DOHH2 (cell line): ENCODE results near the gene FHL3.

Experiments used
- H3F3A ChIP-seq: fragments of 200-600 bp; sonication (generic), shearing (Covaris generic); 2 replicates; pipeline ENCODE4 v1.6.0; 2016; ENCODE audit warnings: antibody characterized with exemption, mild to moderate bottlenecking; ENCODE audit not compliant: control insufficient read depth, insufficient read depth
- H3K27ac ChIP-seq: fragments of 200-600 bp; sonication (generic); 2 replicates; pipeline ENCODE4 v1.5.1; 2014; ENCODE audit warnings: low read depth, mild to moderate bottlenecking, low read length, moderate library complexity
- H3K27me3 ChIP-seq: fragments of 200-600 bp; sonication (generic); 2 replicates; pipeline ENCODE4 v1.6.1; 2014; ENCODE audit warnings: mild to moderate bottlenecking, low read length, mixed read lengths; ENCODE audit not compliant: control insufficient read depth
- H3K36me3 ChIP-seq: fragments of 200-600 bp; sonication (generic); 2 replicates; pipeline ENCODE4 v1.6.1; 2014; ENCODE audit warnings: mild to moderate bottlenecking, low read length, moderate library complexity, mixed read lengths; ENCODE audit not compliant: control insufficient read depth
- H3K4me1 ChIP-seq: fragments of 200-600 bp; sonication (generic); 2 replicates; pipeline ENCODE4 v1.6.1; 2014; ENCODE audit warnings: mild to moderate bottlenecking, low read length, mixed read lengths; ENCODE audit not compliant: control insufficient read depth
- H3K4me2 ChIP-seq: fragments of 200-600 bp; sonication (generic); 2 replicates; pipeline ENCODE4 v1.6.0; 2014; ENCODE audit warnings: mild to moderate bottlenecking, low read length, moderate library complexity
- H3K4me3 ChIP-seq: fragments of 200-600 bp; sonication (generic); 2 replicates; pipeline ENCODE4 v1.5.1; 2014; ENCODE audit warnings: mild to moderate bottlenecking, low read length, mixed read lengths
- H3K79me2 ChIP-seq: fragments of 200-600 bp; sonication (generic); 2 replicates; pipeline ENCODE4 v1.6.1; 2014; ENCODE audit warnings: mild to moderate bottlenecking, low read length, mixed read lengths; ENCODE audit not compliant: control insufficient read depth
- H3K9me2 ChIP-seq: fragments of 200-600 bp; sonication (generic); replicated peaks from 2 replicates; pipeline ENCODE4 v1.6.1; 2014; ENCODE audit warnings: mild to moderate bottlenecking, low read length, mixed read lengths; ENCODE audit not compliant: control insufficient read depth
- H3K9me3 ChIP-seq: fragments of 200-600 bp; sonication (generic); 2 replicates; pipeline ENCODE4 v1.6.1; 2014; ENCODE audit warnings: antibody characterized with exemption, low read length, mixed read lengths; ENCODE audit not compliant: control insufficient read depth, insufficient read depth
- H4K20me1 ChIP-seq: fragments of 200-600 bp; sonication (generic); 2 replicates; pipeline ENCODE4 v1.6.0; 2014; ENCODE audit warnings: low read depth, mild to moderate bottlenecking, antibody characterized with exemption, low read length, moderate library complexity; ENCODE audit not compliant: control insufficient read depth, insufficient read depth
- CTCF ChIP-seq: fragments of 200-600 bp; sonication (generic); IDR thresholded peaks from one replicate; pipeline ENCODE4 v1.5.1; 2014; ENCODE audit warnings: antibody characterized with exemption, mild to moderate bottlenecking, low read depth, low read length; ENCODE audit not compliant: poor library complexity, severe bottlenecking
- EZH2phosphoT487 ChIP-seq: fragments of 200-600 bp; sonication (generic); IDR thresholded peaks from 2 replicates; pipeline ENCODE4 v1.6.1; 2017; ENCODE audit warnings: borderline replicate concordance, mild to moderate bottlenecking, antibody characterized with exemption, low read length, moderate library complexity, mixed read lengths

Gene FHL3

DNA sequence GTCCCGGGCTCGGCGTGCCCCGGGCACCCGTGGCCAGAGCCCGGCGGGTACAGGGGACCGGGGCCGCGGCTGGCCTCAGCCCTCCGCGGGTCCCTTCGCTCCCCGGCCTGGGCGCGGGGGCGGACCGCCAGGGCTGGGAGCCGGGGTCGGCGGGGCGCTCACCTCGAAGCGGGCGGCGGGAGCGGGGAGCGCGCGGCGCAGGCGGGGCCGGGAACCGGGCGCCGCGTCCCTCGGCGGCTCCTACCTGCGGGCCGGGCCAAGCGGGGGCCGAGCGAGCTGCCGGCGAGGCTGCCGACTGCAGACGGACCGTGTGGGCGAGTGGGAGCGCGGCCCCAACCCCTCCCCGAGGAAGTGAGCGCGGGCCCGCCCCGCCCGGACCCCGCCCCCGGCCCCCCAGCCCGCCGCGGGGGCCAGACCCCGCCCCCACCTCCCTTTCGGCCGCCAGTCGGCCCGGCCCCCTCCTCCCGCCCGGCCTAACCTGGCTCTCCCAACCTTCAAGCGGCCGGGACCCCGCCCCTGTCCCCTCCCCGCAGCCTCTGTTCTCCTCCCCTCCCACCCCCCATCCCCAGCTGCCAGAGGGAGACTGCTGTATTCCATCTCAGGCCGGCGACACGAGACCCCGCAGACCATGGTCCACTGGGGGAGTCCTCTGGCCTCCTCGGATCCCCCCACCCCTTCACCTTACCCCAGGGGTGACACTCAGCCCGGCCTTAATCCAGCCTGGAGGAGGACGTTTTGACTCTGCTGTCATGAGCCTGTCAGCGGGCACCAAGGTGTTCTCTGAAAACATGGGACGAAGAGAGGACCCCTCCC is at the start of gene FHL3:
Gene FHL3, minus strand, starts transcription at position 320 of the 813 bp plus-strand sequence. CDS start 6,102 bp downstream, outside the sequence.
- TF ChIP-seq EZH2phosphoT487: no peak
- TF ChIP-seq CTCF: no peak
- Histone ChIP-seq H3K79me2 (no peaks in the 10 kb centered on the region), H3K4me2 (peak within 1 kb of the TSS; percentile 66), H4K20me1 (no peaks in the 10 kb centered on the region), H3K9me3 (no peaks in the 10 kb centered on the region), H3K36me3 (no peaks in the 10 kb centered on the region), H3K27me3 (peaks cover 22% of the 10 kb centered on the region), H3K4me3 (peak within 1 kb of the TSS; percentile 63), H3K27ac (no peak within 1 kb of the TSS), H3K4me1 (peaks cover 21% of the 10 kb centered on the region), H3F3A (no peaks in the 10 kb centered on the region), H3K9me2 (no peaks in the 10 kb centered on the region)

DNA sequence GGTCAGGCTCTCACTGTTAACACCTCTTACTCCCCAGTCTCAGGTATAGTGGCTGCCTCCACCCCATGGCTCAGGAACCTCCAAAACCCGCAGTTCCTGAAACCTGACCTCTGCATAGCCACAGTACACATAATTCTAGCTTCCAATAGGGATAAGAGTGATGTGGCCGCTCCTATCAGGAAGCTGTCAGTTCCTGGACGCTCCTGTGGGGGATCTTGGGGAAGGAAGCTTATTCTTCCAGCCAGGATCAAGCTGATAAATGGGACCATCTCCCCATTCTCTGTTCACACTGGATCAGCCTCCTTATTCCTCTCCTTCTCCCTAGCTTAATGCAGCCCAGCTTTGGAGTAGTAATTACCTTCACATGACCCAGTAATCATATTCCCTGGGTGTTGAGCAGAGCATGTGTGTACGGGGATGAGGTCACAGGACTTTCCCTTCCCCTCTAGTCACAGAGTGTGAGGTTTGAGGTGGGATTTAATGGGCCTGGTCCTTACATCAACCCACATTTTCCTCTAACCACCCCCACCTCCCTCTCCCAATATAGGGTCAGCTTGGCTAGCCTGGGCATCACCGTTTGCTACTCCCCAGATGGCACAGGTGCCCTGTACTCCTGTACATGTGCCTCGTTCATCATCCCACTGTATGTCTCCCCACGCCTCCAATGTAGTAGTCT is 48.2 kb upstream of the FHL3 start:
- Histone ChIP-seq H3F3A (no peaks in the 10 kb centered on the region), H3K36me3 (no peaks in the 10 kb centered on the region), H4K20me1 (no peaks in the 10 kb centered on the region), H3K4me1 (peaks cover 36% of the 10 kb centered on the region), H3K9me3 (no peaks in the 10 kb centered on the region), H3K4me3 (peak overlapping the region; percentile 31), H3K27me3 (no peaks in the 10 kb centered on the region), H3K9me2 (no peaks in the 10 kb centered on the region), H3K4me2 (peak overlapping the region; percentile 49), H3K79me2 (no peaks in the 10 kb centered on the region), H3K27ac (no peak overlapping the region)
- no peak for TF ChIP-seq CTCF
- TF ChIP-seq EZH2phosphoT487: no peak

DNA sequence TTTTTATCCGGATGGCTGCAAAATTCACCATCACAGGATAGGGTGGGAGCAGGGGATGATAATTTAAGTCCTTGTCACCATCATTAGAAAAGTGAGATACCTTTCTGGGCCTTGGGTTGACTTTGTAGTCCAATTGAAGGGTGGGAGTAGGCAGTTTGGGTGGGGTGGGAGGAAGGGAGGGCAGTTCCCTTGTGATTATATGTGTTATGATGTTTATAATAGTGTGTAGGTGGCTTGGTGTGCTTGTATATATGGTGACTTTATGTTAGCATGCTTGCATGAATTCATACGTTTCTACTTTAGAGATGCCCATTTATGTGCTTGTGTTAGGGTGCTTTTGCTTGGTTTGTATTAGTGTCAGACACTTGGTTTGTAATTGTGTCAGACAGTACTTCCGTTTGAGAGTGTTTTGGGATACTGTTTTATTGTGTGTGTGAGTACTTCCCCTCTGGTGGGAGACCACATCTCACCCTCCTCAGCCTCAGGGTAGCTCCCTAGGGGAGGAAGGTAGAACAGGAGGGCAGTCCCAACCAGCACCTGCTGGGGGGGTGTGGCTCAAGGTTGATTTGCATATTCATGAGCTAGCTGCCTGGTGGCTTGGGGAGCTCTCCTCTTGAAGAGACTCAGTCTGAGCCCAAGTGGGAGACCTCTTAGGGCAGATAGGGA is 47.6 kb upstream of the FHL3 start:
- H3K4me3 ChIP-seq: peak overlapping the region; percentile 31
- TF ChIP-seq CTCF: no peak
- no peak for TF ChIP-seq EZH2phosphoT487
- no peaks in the 10 kb centered on the region for H3F3A ChIP-seq
- H3K4me1 ChIP-seq: peaks cover 36% of the 10 kb centered on the region
- H4K20me1 ChIP-seq: no peaks in the 10 kb centered on the region
- H3K36me3 ChIP-seq: no peaks in the 10 kb centered on the region
- H3K27ac ChIP-seq: peak overlapping the region; percentile 6
- no peaks in the 10 kb centered on the region for H3K9me2 ChIP-seq
- H3K4me2 ChIP-seq: peak overlapping the region; percentile 49
- no peaks in the 10 kb centered on the region for H3K79me2 ChIP-seq
- no peaks in the 10 kb centered on the region for H3K9me3 ChIP-seq
- peaks cover 5% of the 10 kb centered on the region for H3K27me3 ChIP-seq
